Lower lobe of right lung (tissue), 2 donors: ENCODE data around the gene TM6SF1. TPM values are rescaled to one million over a fixed set of nuclear protein-coding genes. Genes with fewer than 3 reads are reported as not detected.
"Not testable (repeated sequence)": the region's sequence is repeated elsewhere in the genome, so short reads cannot be mapped to it uniquely, and the experiment has no call there.

Experiments
- ATAC-seq, 2 donors: fragments of 200-7000 bp; cut with Tn5 transposase; one replicate each; pipeline ENCODE4 v1.9.1; 2020 to 2022; ENCODE audit warnings: mild to moderate bottlenecking in 2 of 2, moderate library complexity in 2 of 2
- DNase-seq: peaks from one replicate; pipeline ENCODE4 v3.0.0-alpha.2; 2020
- H3K27ac ChIP-seq: fragments of 200-600 bp; one replicate; pipeline ENCODE4 v1.8.0; 2022
- H3K27me3 ChIP-seq: fragments of 200-600 bp; one replicate; pipeline ENCODE4 v1.8.0; 2022; ENCODE audit warnings: low read depth
- H3K36me3 ChIP-seq: fragments of 200-600 bp; one replicate; pipeline ENCODE4 v1.8.0; 2022; ENCODE audit warnings: mild to moderate bottlenecking
- H3K4me1 ChIP-seq: fragments of 200-600 bp; one replicate; pipeline ENCODE4 v1.8.0; 2022
- H3K4me3 ChIP-seq: fragments of 200-600 bp; one replicate; pipeline ENCODE4 v1.8.0; 2022; ENCODE audit warnings: mild to moderate bottlenecking
- H3K9me3 ChIP-seq: fragments of 200-600 bp; one replicate; pipeline ENCODE4 v1.8.0; 2022
- intact Hi-C: fragments of 100-400 bp; cut with DNase I; formaldehyde crosslinking; loops from one replicate; pipeline ENCODE4 v1.11.0; 2022
- total RNA-seq: library from RNA; stranded (reverse); fragmentation: NEBNext Ultra II Directional; extraction: Animal tissue kit (Norgen Biotek cat#: 25700); gene quantifications from one replicate; pipeline ENCODE4 v1.2.1, GENCODE V29; 2021
- TF ChIP-seq, protein P1 (sequence below): fragments of 200-600 bp; IDR thresholded peaks from one replicate; pipeline ENCODE4 v1.8.0; 2022; ENCODE audit warnings: antibody characterized with exemption, mild to moderate bottlenecking
- donor health status: DM: no; HTN: yes; CAD: no; lungs with severe emphysema.

Gene TM6SF1
- total RNA-seq, 1 donor from 2014 or later: 31.2 TPM

GRCh38 chr15:83132861-83133523 is 25.5 kb downstream of the TM6SF1 start:
- no peaks in the 10 kb centered on the region for H3K4me1 ChIP-seq
- H3K4me3 ChIP-seq: no peak overlapping the region
- no peaks in the 10 kb centered on the region for H3K27me3 ChIP-seq
- intact Hi-C loops: no loop called here
- no peak overlapping the region for H3K27ac ChIP-seq
- DNase-seq: no peak
- TF ChIP-seq, protein P1, sequence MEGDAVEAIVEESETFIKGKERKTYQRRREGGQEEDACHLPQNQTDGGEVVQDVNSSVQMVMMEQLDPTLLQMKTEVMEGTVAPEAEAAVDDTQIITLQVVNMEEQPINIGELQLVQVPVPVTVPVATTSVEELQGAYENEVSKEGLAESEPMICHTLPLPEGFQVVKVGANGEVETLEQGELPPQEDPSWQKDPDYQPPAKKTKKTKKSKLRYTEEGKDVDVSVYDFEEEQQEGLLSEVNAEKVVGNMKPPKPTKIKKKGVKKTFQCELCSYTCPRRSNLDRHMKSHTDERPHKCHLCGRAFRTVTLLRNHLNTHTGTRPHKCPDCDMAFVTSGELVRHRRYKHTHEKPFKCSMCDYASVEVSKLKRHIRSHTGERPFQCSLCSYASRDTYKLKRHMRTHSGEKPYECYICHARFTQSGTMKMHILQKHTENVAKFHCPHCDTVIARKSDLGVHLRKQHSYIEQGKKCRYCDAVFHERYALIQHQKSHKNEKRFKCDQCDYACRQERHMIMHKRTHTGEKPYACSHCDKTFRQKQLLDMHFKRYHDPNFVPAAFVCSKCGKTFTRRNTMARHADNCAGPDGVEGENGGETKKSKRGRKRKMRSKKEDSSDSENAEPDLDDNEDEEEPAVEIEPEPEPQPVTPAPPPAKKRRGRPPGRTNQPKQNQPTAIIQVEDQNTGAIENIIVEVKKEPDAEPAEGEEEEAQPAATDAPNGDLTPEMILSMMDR: no peak
- peaks cover 70% of the 10 kb centered on the region for H3K36me3 ChIP-seq
- no peaks in the 10 kb centered on the region for H3K9me3 ChIP-seq
- ATAC-seq: no peak

DNA sequence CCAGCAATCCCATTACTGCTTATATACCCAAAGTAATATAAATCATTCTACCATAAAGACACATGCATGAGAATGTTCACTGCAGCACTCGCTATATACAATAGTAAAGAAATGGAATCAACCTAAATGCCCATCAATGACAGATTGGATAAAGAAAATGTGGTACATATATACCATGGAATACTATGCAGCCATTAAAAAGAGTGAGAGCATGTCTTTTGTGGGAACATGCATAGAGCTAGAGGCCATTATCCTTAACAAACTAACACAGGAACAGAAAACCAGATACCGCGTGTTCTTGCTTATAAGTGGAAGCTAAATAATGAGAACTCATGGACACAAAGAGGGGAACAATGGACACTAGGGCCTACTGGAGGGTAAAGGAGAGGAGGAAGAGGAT is 34.7 kb downstream of the TM6SF1 start:
- H3K9me3 ChIP-seq, H3K4me1 ChIP-seq, DNase-seq, H3K4me3 ChIP-seq, intact Hi-C loops, H3K27me3 ChIP-seq, H3K27ac ChIP-seq, ATAC-seq: not testable (repeated sequence)
- peaks cover 35% of the 10 kb centered on the region for H3K36me3 ChIP-seq

DNA sequence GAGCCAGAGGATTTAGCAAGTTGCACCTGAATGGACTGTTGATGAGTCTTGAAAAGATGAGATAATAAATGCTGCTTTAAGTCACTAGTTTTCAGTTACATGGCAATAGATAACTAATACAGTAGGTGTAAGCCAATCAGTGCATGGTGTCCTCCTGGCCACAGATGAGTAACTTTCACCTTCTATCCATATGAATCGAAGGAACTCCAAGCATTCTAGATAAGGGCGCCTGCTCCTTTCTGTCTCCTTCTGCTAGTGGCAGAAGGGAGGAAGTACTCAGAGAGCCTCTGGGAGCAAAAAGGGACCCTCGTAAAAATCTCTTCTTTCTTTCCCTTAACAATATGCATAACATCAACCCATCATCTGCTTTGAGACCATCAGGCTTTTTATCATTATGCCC is 37.3 kb downstream of the TM6SF1 start:
- peaks cover 38% of the 10 kb centered on the region for H3K36me3 ChIP-seq
- no peaks in the 10 kb centered on the region for H3K9me3 ChIP-seq
- H3K27me3 ChIP-seq: no peaks in the 10 kb centered on the region
- TF ChIP-seq, protein P1: no peak
- intact Hi-C loops: no loop called here
- ATAC-seq (no peak), DNase-seq (no peak)
- no peaks in the 10 kb centered on the region for H3K4me1 ChIP-seq
- H3K27ac ChIP-seq: no peak overlapping the region
- H3K4me3 ChIP-seq: no peak overlapping the region

DNA sequence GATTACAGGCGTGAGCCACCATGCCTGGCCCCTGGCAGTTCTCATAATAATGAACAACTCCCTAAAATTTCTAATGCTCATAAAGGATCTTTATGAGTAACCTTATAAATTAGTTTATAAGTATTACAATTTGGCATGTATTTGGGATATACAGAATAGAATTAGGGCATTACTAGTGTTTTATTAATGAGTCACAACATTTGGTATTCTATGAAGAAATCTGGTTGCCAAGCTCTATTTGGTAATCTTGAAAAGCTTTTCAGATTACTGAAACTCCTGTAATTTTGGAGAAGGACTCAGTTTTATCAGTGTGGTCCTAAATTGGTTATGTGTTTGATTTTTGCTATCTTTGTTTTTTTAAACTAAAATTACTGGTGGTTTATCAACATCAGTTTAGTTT is 45.8 kb downstream of the TM6SF1 start:
- intact Hi-C loops: no loop called here
- Histone ChIP-seq H3K36me3 (peaks cover 37% of the 10 kb centered on the region), H3K27ac (no peak overlapping the region), H3K4me1 (no peaks in the 10 kb centered on the region), H3K4me3 (no peak overlapping the region), H3K27me3 (no peaks in the 10 kb centered on the region), H3K9me3 (no peaks in the 10 kb centered on the region)
- ATAC-seq (no peak), DNase-seq (no peak)
- TF ChIP-seq, protein P1: no peak

DNA sequence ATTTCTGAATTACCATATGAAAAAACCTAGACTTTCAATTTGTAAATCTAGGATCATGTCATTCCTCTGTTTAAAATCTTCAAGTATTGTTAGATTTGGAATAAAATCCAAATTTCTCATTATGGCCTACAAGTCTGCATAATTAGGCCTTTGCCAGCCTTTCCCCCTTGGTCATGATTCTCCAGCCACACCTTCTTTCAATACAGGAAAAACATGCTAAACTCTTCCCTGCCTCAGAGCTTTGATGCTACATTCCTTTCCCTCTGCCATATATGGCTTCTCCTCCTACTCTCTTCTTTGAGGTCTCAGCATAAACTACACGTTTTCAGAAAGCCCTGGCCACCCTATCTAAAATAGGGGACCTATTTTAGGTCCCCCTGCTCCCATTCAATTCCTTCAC is 48.5 kb downstream of the TM6SF1 start:
- Histone ChIP-seq H3K4me1 (no peaks in the 10 kb centered on the region), H3K36me3 (peaks cover 12% of the 10 kb centered on the region), H3K27me3 (no peaks in the 10 kb centered on the region), H3K9me3 (no peaks in the 10 kb centered on the region), H3K4me3 (no peak overlapping the region), H3K27ac (no peak overlapping the region)
- intact Hi-C loops: no loop called here
- no peak for DNase-seq
- ATAC-seq: no peak
- TF ChIP-seq, protein P1: no peak

DNA sequence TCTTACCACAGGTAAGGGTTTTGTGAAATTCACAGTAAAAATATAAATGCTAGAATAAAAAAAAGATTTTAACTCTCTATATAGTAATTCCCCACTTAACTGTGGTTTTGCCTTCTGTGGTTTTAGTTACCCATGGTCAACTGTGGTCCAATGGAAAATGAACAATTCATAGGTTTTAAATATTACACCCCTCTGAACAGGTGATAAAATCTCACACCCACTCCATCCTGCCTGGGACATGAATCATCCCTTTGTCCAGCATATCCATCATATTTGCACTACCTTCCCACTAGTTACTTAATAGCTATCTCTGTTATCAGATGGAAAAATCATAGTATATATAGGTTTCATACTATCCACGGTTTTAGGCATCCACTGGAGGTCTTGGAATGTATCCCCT is 50.9 kb downstream of the TM6SF1 start:
- Histone ChIP-seq H3K27ac (no peak overlapping the region), H3K4me1 (no peaks in the 10 kb centered on the region), H3K27me3 (no peaks in the 10 kb centered on the region), H3K36me3 (peaks cover 9% of the 10 kb centered on the region), H3K4me3 (no peak overlapping the region), H3K9me3 (no peaks in the 10 kb centered on the region)
- no peak for DNase-seq
- TF ChIP-seq, protein P1: no peak
- no peak for ATAC-seq
- intact Hi-C loops: no loop called here
